SK-N-SH (cell line): ENCODE measurements around the gene C19orf53. TPM values are rescaled to one million over a fixed set of nuclear protein-coding genes. Genes with fewer than 3 reads are reported as not detected.

Source experiments
- CTCF ChIA-PET: fragments of 300-600, 350-600 bp; formaldehyde crosslinking; extraction: SDS; loops from one replicate; lab custom pipeline; 2021; lab: Yijun Ruan, JAX
- POLR2A ChIA-PET: fragments of 350-600 bp; sonication (Branson Sonifier 250); formaldehyde crosslinking; extraction: SDS; loops from one replicate; lab custom pipeline; 2020; ENCODE audit warnings: antibody characterized with exemption, inconsistent platforms; lab: Yijun Ruan, JAX
- DNase-seq: peaks from one replicate; pipeline ENCODE4 v3.0.0; 2012
- H2AFZ ChIP-seq: fragments of 200-600 bp; sonication (generic); 2 replicates; pipeline ENCODE4 v1.8.1; 2016; ENCODE audit warnings: antibody characterized with exemption, mild to moderate bottlenecking, low read depth
- H3F3A ChIP-seq: fragments of 200-600 bp; sonication (generic); replicated peaks from 2 replicates; pipeline ENCODE3; 2016; ENCODE audit warnings: antibody characterized with exemption, mild to moderate bottlenecking; ENCODE audit not compliant: insufficient read depth
- H3K27ac ChIP-seq, 2 experiments: fragments of 200-500 bp in 1 of 2; fragments of 200-600 bp in 1 of 2; sonication (Bioruptor generic) in 1 of 2; sonication (generic), shearing (Covaris generic) in 1 of 2; 2 replicates each; pipeline versions ENCODE4 v1.5.1 to v1.6.1; 2014 to 2016; ENCODE audit warnings: low read depth in 2 of 2, inconsistent platforms in 1 of 2, low read length in 1 of 2, mild to moderate bottlenecking in 1 of 2, mixed read lengths in 1 of 2
- H3K27me3 ChIP-seq: fragments of 200-600 bp; sonication (generic), shearing (Covaris generic); 2 replicates; pipeline ENCODE4 v1.6.1; 2016; ENCODE audit warnings: mixed run types; ENCODE audit not compliant: insufficient read depth
- H3K36me3 ChIP-seq, 2 experiments: fragments of 200-500 bp in 1 of 2; fragments of 200-600 bp in 1 of 2; sonication (Bioruptor generic) in 1 of 2; sonication (generic) in 1 of 2; replicated peaks in 1 of 2; 2 replicates each; pipeline versions ENCODE3 to v1.5.1; 2014 to 2016; ENCODE audit warnings: low read length in 1 of 2, mild to moderate bottlenecking in 1 of 2; ENCODE audit not compliant: insufficient read depth in 2 of 2, control insufficient read depth in 1 of 2
- H3K4me1 ChIP-seq, 2 experiments: fragments of 200-500 bp in 1 of 2; fragments of 200-600 bp in 1 of 2; sonication (Bioruptor generic) in 1 of 2; sonication (generic), shearing (Covaris generic) in 1 of 2; 2 replicates each; pipeline versions ENCODE4 v1.5.1 to v1.6.1; 2014 to 2016; ENCODE audit warnings: low read depth in 1 of 2, low read length in 1 of 2, mixed run types in 1 of 2; ENCODE audit not compliant: insufficient read depth in 2 of 2, control insufficient read depth in 1 of 2
- H3K4me2 ChIP-seq: fragments of 200-600 bp; sonication (generic), shearing (Covaris generic); 2 replicates; pipeline ENCODE4 v1.6.1; 2017; ENCODE audit warnings: mixed run types
- H3K4me3 ChIP-seq, 2 experiments: fragments of 200-500 bp in 1 of 2; fragments of 200-600 bp in 1 of 2; sonication (Bioruptor generic) in 1 of 2; sonication (generic), shearing (Covaris generic) in 1 of 2; 2 replicates each; pipeline versions ENCODE4 v1.5.1 to v1.8.1; 2014 to 2016; ENCODE audit warnings: low read depth in 2 of 2, inconsistent platforms in 1 of 2, low read length in 1 of 2, mild to moderate bottlenecking in 1 of 2, mixed read lengths in 1 of 2, moderate library complexity in 1 of 2
- H3K79me2 ChIP-seq: fragments of 200-600 bp; sonication (generic); 2 replicates; pipeline ENCODE4 v1.8.1; 2017; ENCODE audit warnings: mild to moderate bottlenecking; ENCODE audit not compliant: insufficient read depth
- H3K9ac ChIP-seq: fragments of 200-600 bp; sonication (generic); 2 replicates; pipeline ENCODE4 v1.6.1; 2017; ENCODE audit warnings: mixed run types
- H3K9me2 ChIP-seq: fragments of 200-600 bp; sonication (generic); 2 replicates; pipeline ENCODE4 v1.6.1; 2017; ENCODE audit warnings: mixed run types
- H3K9me3 ChIP-seq: fragments of 200-600 bp; sonication (generic); 2 replicates; pipeline ENCODE4 v1.6.1; 2017; ENCODE audit warnings: mixed run types, mild to moderate bottlenecking, moderate library complexity
- H4K20me1 ChIP-seq: fragments of 200-600 bp; sonication (generic); 2 replicates; pipeline ENCODE4 v1.6.1; 2017; ENCODE audit warnings: mild to moderate bottlenecking, mixed run types; ENCODE audit not compliant: insufficient read depth
- CHD2 ChIP-seq: fragments of 150-350 bp; IDR thresholded peaks from 2 replicates; pipeline ENCODE4 v1.6.1; 2018; ENCODE audit warnings: low read length; ENCODE audit not compliant: partially characterized antibody
- FOXJ3 ChIP-seq: sonication (generic); formaldehyde crosslinking; IDR thresholded peaks from 2 replicates; pipeline ENCODE4 v1.5.1; 2020; ENCODE audit warnings: mild to moderate bottlenecking, missing genetic modification reagents
- GATA2 ChIP-seq: sonication (generic); formaldehyde crosslinking; IDR thresholded peaks from 2 replicates; pipeline ENCODE4 v1.5.0; 2020; ENCODE audit warnings: mild to moderate bottlenecking, missing genetic modification reagents
- JUND ChIP-seq: IDR thresholded peaks from 2 replicates; pipeline ENCODE4 v1.4.0; 2012
- POLR2AphosphoS5 ChIP-seq: IDR thresholded peaks from 2 replicates; pipeline ENCODE4 v1.6.1; 2012; ENCODE audit warnings: low read depth, low read length
- RAD21 ChIP-seq: IDR thresholded peaks from 2 replicates; pipeline ENCODE4 v1.6.1; 2012; ENCODE audit warnings: mild to moderate bottlenecking, low read length
- RCOR1 ChIP-seq: fragments of 150-350 bp; IDR thresholded peaks from 2 replicates; pipeline ENCODE4 v1.6.1; 2017; ENCODE audit warnings: antibody characterized with exemption, low read length
- RFX5 ChIP-seq: IDR thresholded peaks from 2 replicates; pipeline ENCODE4 v1.6.1; 2012; ENCODE audit warnings: mild to moderate bottlenecking, improper control_type of control experiment, low read length
- SIN3A ChIP-seq: IDR thresholded peaks from 2 replicates; pipeline ENCODE4 v1.6.1; 2012; ENCODE audit warnings: low read depth, mild to moderate bottlenecking, low read length, moderate library complexity, borderline replicate concordance
- SMC3 ChIP-seq: IDR thresholded peaks from 2 replicates; pipeline ENCODE4 v1.6.1; 2012; ENCODE audit warnings: low read depth, low read length, improper control_type of control experiment
- TCF12 ChIP-seq: IDR thresholded peaks from 2 replicates; pipeline ENCODE4 v1.4.0; 2012
- TEAD4 ChIP-seq: IDR thresholded peaks from 2 replicates; pipeline ENCODE4 v1.4.0; 2012; ENCODE audit warnings: mild to moderate bottlenecking, borderline replicate concordance; ENCODE audit not compliant: insufficient read depth
- YY1 ChIP-seq: IDR thresholded peaks from 2 replicates; pipeline ENCODE4 v1.4.0; 2012; ENCODE audit warnings: low read depth, mild to moderate bottlenecking
- WGBS: methylation state at CpG from one replicate; pipeline ENCODE4 v1.1.6; 2017; ENCODE audit warnings: low lambda C conversion rate; 5-methylcytosine and 5-hydroxymethylcytosine counted together
- polyA plus RNA-seq, 3 experiments: library from polyadenylated mRNA; depleted of rRNA; stranded (reverse); fragments of >200 nt; gene quantifications; 2 replicates each; pipeline ENCODE4 v1.2.3, GENCODE V29; 2012
- TF ChIP-seq, protein P1 (sequence below): IDR thresholded peaks from 2 replicates; pipeline ENCODE4 v1.6.1; 2012; ENCODE audit warnings: mild to moderate bottlenecking, low read depth, low read length, moderate library complexity
- TF ChIP-seq, protein P2 (sequence below): fragments of 200-600 bp; sonication (generic); IDR thresholded peaks from 2 replicates; pipeline ENCODE4 v1.6.1; 2017; ENCODE audit warnings: antibody characterized with exemption, mild to moderate bottlenecking, moderate library complexity

C19orf53 gene
- polyA plus RNA-seq, 1 of the 3 experiments (the other 2 are of a cell fraction): 554 TPM

DNA sequence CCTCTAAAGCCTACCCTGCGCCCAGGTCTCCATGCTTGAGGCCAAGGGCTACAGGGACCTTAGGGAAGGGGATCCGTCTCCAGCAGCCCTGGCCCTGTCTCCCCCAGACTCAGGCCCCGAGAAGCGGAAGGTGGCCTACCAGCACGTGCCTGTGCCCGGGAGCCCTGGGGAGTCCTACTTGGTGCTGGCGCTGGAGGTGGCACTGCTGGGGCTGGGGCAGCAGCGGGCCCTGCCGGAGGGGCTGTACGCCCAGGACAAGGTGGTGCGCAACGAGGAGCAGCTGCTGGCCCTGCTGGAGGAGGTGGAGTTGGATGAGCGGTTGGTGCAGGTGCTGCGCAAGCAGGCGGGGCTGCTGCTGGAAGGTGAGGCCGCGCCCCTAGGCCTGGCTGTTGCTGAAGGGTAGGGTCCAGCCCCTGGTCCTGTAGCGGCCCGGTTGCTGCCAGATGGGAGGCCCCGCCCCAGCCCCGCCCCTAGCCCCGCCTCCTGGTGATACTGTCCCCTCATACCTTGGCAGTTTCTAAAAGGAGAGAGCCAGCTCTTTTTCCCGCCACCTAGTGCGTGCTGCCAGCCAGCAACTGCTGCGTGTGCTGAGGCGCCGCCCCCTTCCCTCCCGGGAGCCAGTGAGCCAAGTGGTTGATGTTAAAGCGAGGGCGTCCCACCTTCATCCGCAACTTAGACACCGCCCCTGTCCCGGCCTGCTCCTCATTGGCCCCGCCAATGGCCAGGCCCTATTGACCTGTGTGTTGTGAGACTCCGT is 43.5 kb downstream of the C19orf53 start:
- DNase-seq: no peak
- H2AFZ ChIP-seq: no peak overlapping the region
- CTCF ChIA-PET: interaction anchor here (1.6 to 1.7 kb wide), 2 partner anchors 13 to 44 kb away, joined by 4 to 5 read pairs; no protein-coding TSS in a partner anchor

More for the DNA sequence above, 43.5 kb downstream of the C19orf53 start:
- H3K9me3 ChIP-seq: no peaks in the 10 kb centered on the region
- peaks cover 0 to 2% of the 10 kb centered on the region in 2 experiments; a peak in 2 of 4 replicates for H3K4me1 ChIP-seq
- POLR2A ChIA-PET: no interaction called here
- no peaks in the 10 kb centered on the region for H3K79me2 ChIP-seq
- no peak overlapping the region for H3K4me2 ChIP-seq
- TF ChIP-seq FOXJ3 (no peak), YY1 (no peak), CHD2 (no peak), POLR2AphosphoS5 (no peak), TEAD4 (no peak), GATA2 (CRISPR knock-in tag) (no peak), RAD21 (no peak), SIN3A (no peak), JUND (no peak), TCF12 (no peak), SMC3 (no peak), RFX5 (no peak), RCOR1 (no peak)
- TF ChIP-seq, protein P1, sequence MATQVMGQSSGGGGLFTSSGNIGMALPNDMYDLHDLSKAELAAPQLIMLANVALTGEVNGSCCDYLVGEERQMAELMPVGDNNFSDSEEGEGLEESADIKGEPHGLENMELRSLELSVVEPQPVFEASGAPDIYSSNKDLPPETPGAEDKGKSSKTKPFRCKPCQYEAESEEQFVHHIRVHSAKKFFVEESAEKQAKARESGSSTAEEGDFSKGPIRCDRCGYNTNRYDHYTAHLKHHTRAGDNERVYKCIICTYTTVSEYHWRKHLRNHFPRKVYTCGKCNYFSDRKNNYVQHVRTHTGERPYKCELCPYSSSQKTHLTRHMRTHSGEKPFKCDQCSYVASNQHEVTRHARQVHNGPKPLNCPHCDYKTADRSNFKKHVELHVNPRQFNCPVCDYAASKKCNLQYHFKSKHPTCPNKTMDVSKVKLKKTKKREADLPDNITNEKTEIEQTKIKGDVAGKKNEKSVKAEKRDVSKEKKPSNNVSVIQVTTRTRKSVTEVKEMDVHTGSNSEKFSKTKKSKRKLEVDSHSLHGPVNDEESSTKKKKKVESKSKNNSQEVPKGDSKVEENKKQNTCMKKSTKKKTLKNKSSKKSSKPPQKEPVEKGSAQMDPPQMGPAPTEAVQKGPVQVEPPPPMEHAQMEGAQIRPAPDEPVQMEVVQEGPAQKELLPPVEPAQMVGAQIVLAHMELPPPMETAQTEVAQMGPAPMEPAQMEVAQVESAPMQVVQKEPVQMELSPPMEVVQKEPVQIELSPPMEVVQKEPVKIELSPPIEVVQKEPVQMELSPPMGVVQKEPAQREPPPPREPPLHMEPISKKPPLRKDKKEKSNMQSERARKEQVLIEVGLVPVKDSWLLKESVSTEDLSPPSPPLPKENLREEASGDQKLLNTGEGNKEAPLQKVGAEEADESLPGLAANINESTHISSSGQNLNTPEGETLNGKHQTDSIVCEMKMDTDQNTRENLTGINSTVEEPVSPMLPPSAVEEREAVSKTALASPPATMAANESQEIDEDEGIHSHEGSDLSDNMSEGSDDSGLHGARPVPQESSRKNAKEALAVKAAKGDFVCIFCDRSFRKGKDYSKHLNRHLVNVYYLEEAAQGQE: no peak
- TF ChIP-seq, protein P2, sequence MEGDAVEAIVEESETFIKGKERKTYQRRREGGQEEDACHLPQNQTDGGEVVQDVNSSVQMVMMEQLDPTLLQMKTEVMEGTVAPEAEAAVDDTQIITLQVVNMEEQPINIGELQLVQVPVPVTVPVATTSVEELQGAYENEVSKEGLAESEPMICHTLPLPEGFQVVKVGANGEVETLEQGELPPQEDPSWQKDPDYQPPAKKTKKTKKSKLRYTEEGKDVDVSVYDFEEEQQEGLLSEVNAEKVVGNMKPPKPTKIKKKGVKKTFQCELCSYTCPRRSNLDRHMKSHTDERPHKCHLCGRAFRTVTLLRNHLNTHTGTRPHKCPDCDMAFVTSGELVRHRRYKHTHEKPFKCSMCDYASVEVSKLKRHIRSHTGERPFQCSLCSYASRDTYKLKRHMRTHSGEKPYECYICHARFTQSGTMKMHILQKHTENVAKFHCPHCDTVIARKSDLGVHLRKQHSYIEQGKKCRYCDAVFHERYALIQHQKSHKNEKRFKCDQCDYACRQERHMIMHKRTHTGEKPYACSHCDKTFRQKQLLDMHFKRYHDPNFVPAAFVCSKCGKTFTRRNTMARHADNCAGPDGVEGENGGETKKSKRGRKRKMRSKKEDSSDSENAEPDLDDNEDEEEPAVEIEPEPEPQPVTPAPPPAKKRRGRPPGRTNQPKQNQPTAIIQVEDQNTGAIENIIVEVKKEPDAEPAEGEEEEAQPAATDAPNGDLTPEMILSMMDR: no peak
- H3K9me2 ChIP-seq: no peaks in the 10 kb centered on the region
- peaks cover 28% of the 10 kb centered on the region for H3F3A ChIP-seq
- no peaks in the 10 kb centered on the region; the same call in 1 of the 2 replicates for H4K20me1 ChIP-seq
- H3K27me3 ChIP-seq: no peaks in the 10 kb centered on the region
- no peak overlapping the region for H3K4me3 ChIP-seq
- H3K36me3 ChIP-seq: peaks cover 16 to 34% of the 10 kb centered on the region in 2 experiments
- 96% methylated on average over 14 of the region's 35 CpGs for WGBS
- no peak overlapping the region for H3K27ac ChIP-seq
- H3K9ac ChIP-seq: no peak overlapping the region
